ENCODE measurements around the gene GADD45A. TPM values are rescaled to one million over a fixed set of nuclear protein-coding genes. Genes with fewer than 3 reads are reported as not detected.

Gene GADD45A
- total RNA-seq, 1 donor from 2014 or later: 16.4 TPM

- H3K9me3 ChIP-seq: no peaks in the 10 kb centered on the region
- no peak for DNase-seq
- intact Hi-C loops (cut with DNase I): no loop called here
- no peak for TF ChIP-seq CTCF (IDR thresholded peaks at IDR 0.05)
- H3K27me3 ChIP-seq: no peaks in the 10 kb centered on the region
- peaks cover 16% of the 10 kb centered on the region for H3K4me1 ChIP-seq
- H3K36me3 ChIP-seq: peaks cover 4% of the 10 kb centered on the region
- ATAC-seq: no peak
- no peak overlapping the region for H3K4me3 ChIP-seq
- no peak overlapping the region for H3K27ac ChIP-seq
Observed at GRCh38 chr1:67710417-67710816, 25.4 kb downstream of the GADD45A start.

GRCh38 chr1:67711158-67711854 lies 26.3 kb downstream of the GADD45A start:
- Histone ChIP-seq H3K9me3 (no peaks in the 10 kb centered on the region), H3K4me1 (peaks cover 16% of the 10 kb centered on the region), H3K36me3 (no peaks in the 10 kb centered on the region), H3K27me3 (no peaks in the 10 kb centered on the region), H3K4me3 (no peak overlapping the region), H3K27ac (no peak overlapping the region)
- no peak for ATAC-seq
- intact Hi-C loops (cut with DNase I): no loop called here
- no peak for DNase-seq
- no peak for TF ChIP-seq CTCF (IDR thresholded peaks at IDR 0.05)

DNA sequence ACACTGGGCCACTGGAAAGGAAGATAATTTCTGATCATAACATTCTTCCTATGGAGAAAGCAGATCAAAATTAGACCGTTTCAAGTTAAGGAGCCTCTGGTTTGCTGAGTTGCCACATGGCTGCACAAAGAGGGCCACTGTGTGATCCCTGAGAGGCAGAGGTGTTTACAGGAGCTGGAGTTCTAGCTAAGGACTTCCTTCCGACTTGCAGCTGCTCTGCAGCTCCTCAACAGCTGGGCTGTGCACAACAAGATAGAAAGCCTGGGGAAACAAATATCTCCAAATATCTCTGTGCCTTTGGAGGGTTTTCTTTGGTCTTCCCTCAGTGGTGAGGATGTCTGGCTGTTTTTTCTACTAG lies 26.8 kb downstream of the GADD45A start:
- no peak for ATAC-seq

GRCh38 chr1:67713057-67713846 lies 28.3 kb downstream of the GADD45A start:
- Histone ChIP-seq H3K27me3 (no peaks in the 10 kb centered on the region), H3K36me3 (no peaks in the 10 kb centered on the region), H3K9me3 (no peaks in the 10 kb centered on the region), H3K4me3 (no peak overlapping the region), H3K4me1 (peaks cover 16% of the 10 kb centered on the region), H3K27ac (no peak overlapping the region)
- TF ChIP-seq CTCF (IDR thresholded peaks at IDR 0.05): no peak
- DNase-seq (no peak), ATAC-seq (no peak)
- intact Hi-C loops (cut with DNase I): no loop called here

More for the DNA sequence above, 26.8 kb downstream of the GADD45A start:
- no peaks in the 10 kb centered on the region for H3K9me3 ChIP-seq
- peaks cover 16% of the 10 kb centered on the region for H3K4me1 ChIP-seq
- H3K27me3 ChIP-seq: no peaks in the 10 kb centered on the region
- H3K4me3 ChIP-seq: no peak overlapping the region
- no peaks in the 10 kb centered on the region for H3K36me3 ChIP-seq
- no peak overlapping the region for H3K27ac ChIP-seq
- no peak for DNase-seq
- TF ChIP-seq CTCF (IDR thresholded peaks at IDR 0.05): no peak
- intact Hi-C loops (cut with DNase I): no loop called here

GRCh38 chr1:67715819-67716218 lies 30.8 kb downstream of the GADD45A start:
- H3K4me3 ChIP-seq: no peak overlapping the region
- H3K27ac ChIP-seq: no peak overlapping the region
- no peaks in the 10 kb centered on the region for H3K27me3 ChIP-seq
- peaks cover 22% of the 10 kb centered on the region for H3K4me1 ChIP-seq
- intact Hi-C loops (cut with DNase I): no loop called here
- ATAC-seq (no peak), DNase-seq (no peak)
- no peaks in the 10 kb centered on the region for H3K36me3 ChIP-seq
- no peaks in the 10 kb centered on the region for H3K9me3 ChIP-seq
- no peak for TF ChIP-seq CTCF (IDR thresholded peaks at IDR 0.05)
